GM18526 (cell line): ENCODE measurements around the gene ASB16.

ENCODE experiments used
- POLR2A ChIP-seq: IDR thresholded peaks from 3 replicates; pipeline ENCODE4 v1.6.1; 2011; ENCODE audit not compliant: insufficient read length; ENCODE audit errors: extremely low read depth

The ASB16 gene

GRCh38 chr17:44170499-44171201, at the start of gene ASB16:
Gene ASB16 (plus strand): TSS chr17:44170704. CDS start chr17:44170790, 86 bp downstream.
- TF ChIP-seq POLR2A: no peak

- no peak for TF ChIP-seq POLR2A
These were observed 49.5 kb upstream of the ASB16 start for GRCh38 chr17:44120851-44121605.

GRCh38 chr17:44121997-44122815, 48.3 kb upstream of the ASB16 start:
- no peak for TF ChIP-seq POLR2A

- no peak for TF ChIP-seq POLR2A
These were observed 47.6 kb upstream of the ASB16 start for GRCh38 chr17:44122816-44123355.

- TF ChIP-seq POLR2A: peak; percentile 55
These were observed 47.0 kb upstream of the ASB16 start, which contains the start of gene HDAC5 for GRCh38 chr17:44123356-44124117. Gene HDAC5 (minus strand): TSS chr17:44123641. CDS start chr17:44117515, 6,126 bp downstream.

GRCh38 chr17:44124118-44124438, 46.4 kb upstream of the ASB16 start:
- TF ChIP-seq POLR2A: no peak

GRCh38 chr17:44128383-44128782, 42.1 kb upstream of the ASB16 start:
- no peak for TF ChIP-seq POLR2A

GRCh38 chr17:44130693-44131349, 39.7 kb upstream of the ASB16 start:
- no peak for TF ChIP-seq POLR2A

- TF ChIP-seq POLR2A: no peak
These were observed 38.2 kb upstream of the ASB16 start for GRCh38 chr17:44132275-44132821.

GRCh38 chr17:44133918-44134476, 36.5 kb upstream of the ASB16 start:
- TF ChIP-seq POLR2A: no peak

- TF ChIP-seq POLR2A: no peak
These were observed 35.5 kb upstream of the ASB16 start for GRCh38 chr17:44134752-44135568.

GRCh38 chr17:44137891-44138709, 32.4 kb upstream of the ASB16 start:
- TF ChIP-seq POLR2A: no peak
